H9 (cell line): ENCODE results near the gene TGM5. TPM values are rescaled to one million over a fixed set of nuclear protein-coding genes. Genes with fewer than 3 reads are reported as not detected.

Experiments used
- DNase-seq: peaks from one replicate; pipeline ENCODE4 v3.0.0-alpha.2; 2017
- H2AFZ ChIP-seq: one replicate; pipeline ENCODE4 v1.6.1; 2013; ENCODE audit warnings: mild to moderate bottlenecking, low read length, control low read depth, moderate library complexity
- H2AK5ac ChIP-seq: 2 replicates; pipeline ENCODE4 v1.6.1; 2013; ENCODE audit warnings: low read length, control low read depth, mixed read lengths; ENCODE audit not compliant: insufficient read length
- H2BK120ac ChIP-seq: one replicate; pipeline ENCODE4 v1.6.1; 2013; ENCODE audit warnings: low read depth, mild to moderate bottlenecking, low read length, control low read depth, inconsistent platforms; ENCODE audit not compliant: poor library complexity, severe bottlenecking
- H2BK12ac ChIP-seq: 2 replicates; pipeline ENCODE4 v1.6.1; 2013; ENCODE audit warnings: low read length, control low read depth, mixed read lengths, low read depth; ENCODE audit not compliant: insufficient read length
- H2BK15ac ChIP-seq: 2 replicates; pipeline ENCODE4 v1.6.1; 2013; ENCODE audit warnings: low read depth, low read length, control low read depth
- H2BK20ac ChIP-seq: one replicate; pipeline ENCODE4 v1.6.1; 2013; ENCODE audit warnings: low read depth, mild to moderate bottlenecking, low read length, control low read depth, inconsistent platforms; ENCODE audit not compliant: poor library complexity, severe bottlenecking
- H2BK5ac ChIP-seq: 2 replicates; pipeline ENCODE4 v1.6.1; 2013; ENCODE audit warnings: low read length, control low read depth, mixed read lengths; ENCODE audit not compliant: insufficient read length
- H3K14ac ChIP-seq: 2 replicates; pipeline ENCODE4 v1.6.1; 2013; ENCODE audit warnings: low read length, control low read depth; ENCODE audit not compliant: insufficient read depth
- H3K18ac ChIP-seq: 2 replicates; pipeline ENCODE4 v1.6.1; 2013; ENCODE audit warnings: low read depth, mild to moderate bottlenecking, mixed read lengths, low read length, control low read depth; ENCODE audit not compliant: insufficient read length
- H3K23ac ChIP-seq: 2 replicates; pipeline ENCODE4 v1.6.1; 2013; ENCODE audit warnings: low read length, control low read depth, mixed read lengths, low read depth; ENCODE audit not compliant: insufficient read length
- H3K23me2 ChIP-seq: 2 replicates; pipeline ENCODE4 v1.6.1; 2013; ENCODE audit warnings: low read depth, mild to moderate bottlenecking, mixed read lengths, low read length, control low read depth; ENCODE audit not compliant: insufficient read length, poor library complexity, severe bottlenecking
- H3K27ac ChIP-seq: 2 replicates; pipeline ENCODE4 v1.5.1; 2013; ENCODE audit warnings: low read length, control low read depth, mixed read lengths, low read depth; ENCODE audit not compliant: insufficient read length
- H3K27me3 ChIP-seq: 2 replicates; pipeline ENCODE4 v1.6.1; 2013; ENCODE audit warnings: low read length, control low read depth, inconsistent platforms; ENCODE audit not compliant: insufficient read depth
- H3K4ac ChIP-seq: 2 replicates; pipeline ENCODE4 v1.6.1; 2013; ENCODE audit warnings: low read depth, mild to moderate bottlenecking, control low read depth, inconsistent platforms, low read length, moderate library complexity
- H3K4me1 ChIP-seq: 2 replicates; pipeline ENCODE4 v1.6.1; 2013; ENCODE audit warnings: low read length, control low read depth, inconsistent platforms; ENCODE audit not compliant: insufficient read depth
- H3K4me2 ChIP-seq: 2 replicates; pipeline ENCODE4 v1.6.1; 2013; ENCODE audit warnings: low read length, control low read depth, mixed read lengths; ENCODE audit not compliant: insufficient read length, insufficient read depth
- H3K56ac ChIP-seq: 2 replicates; pipeline ENCODE4 v1.6.1; 2013; ENCODE audit warnings: low read depth, mild to moderate bottlenecking, mixed read lengths, low read length, control low read depth; ENCODE audit not compliant: insufficient read length
- H3K79me1 ChIP-seq: 2 replicates; pipeline ENCODE4 v1.6.1; 2013; ENCODE audit warnings: low read depth, mild to moderate bottlenecking, moderate library complexity, low read length, control low read depth, inconsistent platforms; ENCODE audit not compliant: insufficient read depth, poor library complexity, severe bottlenecking
- H3K79me2 ChIP-seq: 2 replicates; pipeline ENCODE4 v1.6.1; 2013; ENCODE audit warnings: low read length, control low read depth, inconsistent platforms; ENCODE audit not compliant: insufficient read depth
- H3K9ac ChIP-seq: 2 replicates; pipeline ENCODE4 v1.6.1; 2013; ENCODE audit warnings: low read length, control low read depth, mixed read lengths; ENCODE audit not compliant: insufficient read length; ENCODE audit errors: extremely low read depth
- H3K9me3 ChIP-seq: one replicate; pipeline ENCODE4 v1.6.1; 2013; ENCODE audit warnings: low read depth, low read length, inconsistent platforms; ENCODE audit not compliant: control insufficient read depth
- H3T11ph ChIP-seq: one replicate; pipeline ENCODE4 v1.6.1; 2013; ENCODE audit warnings: mild to moderate bottlenecking, low read length, control low read depth, inconsistent platforms
- H4K20me1 ChIP-seq: one replicate; pipeline ENCODE4 v1.6.1; 2013; ENCODE audit not compliant: control insufficient read depth, insufficient read length, insufficient read depth
- H4K5ac ChIP-seq: 2 replicates; pipeline ENCODE4 v1.6.1; 2013; ENCODE audit warnings: low read depth, mild to moderate bottlenecking, mixed read lengths, low read length, control low read depth; ENCODE audit not compliant: insufficient read length
- H4K8ac ChIP-seq: replicated peaks from 2 replicates; pipeline ENCODE4 v1.6.1; 2013; ENCODE audit warnings: low read length, control low read depth, mixed read lengths, low read depth; ENCODE audit not compliant: insufficient read length
- H4K91ac ChIP-seq: 2 replicates; pipeline ENCODE4 v1.6.1; 2013; ENCODE audit warnings: low read depth, mild to moderate bottlenecking, moderate library complexity, mixed read lengths, low read length, control low read depth; ENCODE audit not compliant: insufficient read length
- H3K27ac Mint-ChIP-seq, 3 experiments: 2 replicates in 2 of 3; 3 replicates in 1 of 3; pipeline ENCODE4 v1.8.0; 2020 to 2021; ENCODE audit warnings: mixed read lengths in 3 of 3, mild to moderate bottlenecking in 1 of 3, moderate library complexity in 1 of 3
- H3K27me3 Mint-ChIP-seq: 2 replicates; pipeline ENCODE4 v1.8.0; 2021; ENCODE audit warnings: low read depth, mild to moderate bottlenecking, moderate library complexity, mixed read lengths
- H3K36me3 Mint-ChIP-seq, 3 experiments: 2 replicates in 2 of 3; 3 replicates in 1 of 3; pipeline ENCODE4 v1.8.0; 2020 to 2021; ENCODE audit warnings: low read depth in 3 of 3, mixed read lengths in 3 of 3; ENCODE audit not compliant: insufficient read depth in 1 of 3
- H3K4me1 Mint-ChIP-seq, 2 experiments: 2 replicates each; pipeline ENCODE4 v1.8.0; 2020; ENCODE audit warnings: mixed read lengths in 2 of 2
- H3K4me3 Mint-ChIP-seq, 2 experiments: 2 replicates in 1 of 2; 3 replicates in 1 of 2; pipeline ENCODE4 v1.8.0; 2020 to 2021; ENCODE audit warnings: mild to moderate bottlenecking in 2 of 2, mixed read lengths in 2 of 2, moderate library complexity in 1 of 2
- H3K9me3 Mint-ChIP-seq, 2 experiments: 2 replicates in 1 of 2; 3 replicates in 1 of 2; pipeline ENCODE4 v1.8.0; 2020; ENCODE audit warnings: mild to moderate bottlenecking in 2 of 2, mixed read lengths in 2 of 2, moderate library complexity in 1 of 2
- WGBS: extraction: QIAGEN DNeasy Blood & Tissue Kit; methylation state at CpG from one replicate; pipeline ENCODE4 v1.1.7; 2013; ENCODE audit warnings: missing lambda C conversion rate, low lambda C conversion rate, mixed read lengths; ENCODE audit not compliant: insufficient read length; ENCODE audit errors: extremely low coverage; 5-methylcytosine and 5-hydroxymethylcytosine counted together
- total RNA-seq: library from RNA; stranded (reverse); gene quantifications from 2 replicates; pipeline ENCODE4 v1.2.1, GENCODE V29; 2021
- TF ChIP-seq, protein P1 (sequence below): fragments of 200-600 bp; sonication (generic); conservative IDR thresholded peaks from 3 replicates; pipeline ENCODE4 v1.8.0; 2021; ENCODE audit warnings: antibody characterized with exemption, mild to moderate bottlenecking

Gene TGM5
- total RNA-seq, 1 experiment from 2014 or later, result not detected

- Mint-ChIP-seq H3K4me3 (no peak overlapping the region), H3K27ac (peak overlapping the region in 1 of 3 experiments; percentile 26; a peak in 2 of 7 replicates)
- no CpG with 5 or more reads among the region's 8 CpGs for WGBS
Observed at GRCh38 chr15:43214169-43214568, 52.6 kb downstream of the TGM5 start.

More at GRCh38 chr15:43214169-43214568, 52.6 kb downstream of the TGM5 start:
- Histone ChIP-seq H2BK15ac (no peak overlapping the region), H3K23ac (no peak overlapping the region), H3K27ac (no peak overlapping the region), H3K27me3 (no peaks in the 10 kb centered on the region), H3K14ac (no peak overlapping the region), H2BK20ac (no peak overlapping the region), H3K9me3 (no peaks in the 10 kb centered on the region), H4K8ac (no peak overlapping the region), H2BK5ac (no peak overlapping the region), H2BK120ac (no peak overlapping the region), H3K79me2 (no peaks in the 10 kb centered on the region), H3K4me2 (no peak overlapping the region), H3K9ac (no peak overlapping the region), H3K18ac (no peak overlapping the region), H3K4me1 (no peaks in the 10 kb centered on the region), H4K20me1 (no peaks in the 10 kb centered on the region), H2AK5ac (no peak overlapping the region), H3T11ph (no peak overlapping the region), H3K79me1 (no peaks in the 10 kb centered on the region), H4K91ac (no peak overlapping the region), H3K56ac (no peak overlapping the region), H3K23me2 (no peaks in the 10 kb centered on the region), H2AFZ (no peak overlapping the region), H3K4ac (no peak overlapping the region), H2BK12ac (no peak overlapping the region), H4K5ac (no peak overlapping the region)
- Mint-ChIP-seq H3K4me1 (peaks cover 9 to 15% of the 10 kb centered on the region in 2 experiments), H3K27me3 (peaks cover 4% of the 10 kb centered on the region), H3K36me3 (no peaks in the 10 kb centered on the region), H3K9me3 (no peaks in the 10 kb centered on the region)
- TF ChIP-seq, protein P1, sequence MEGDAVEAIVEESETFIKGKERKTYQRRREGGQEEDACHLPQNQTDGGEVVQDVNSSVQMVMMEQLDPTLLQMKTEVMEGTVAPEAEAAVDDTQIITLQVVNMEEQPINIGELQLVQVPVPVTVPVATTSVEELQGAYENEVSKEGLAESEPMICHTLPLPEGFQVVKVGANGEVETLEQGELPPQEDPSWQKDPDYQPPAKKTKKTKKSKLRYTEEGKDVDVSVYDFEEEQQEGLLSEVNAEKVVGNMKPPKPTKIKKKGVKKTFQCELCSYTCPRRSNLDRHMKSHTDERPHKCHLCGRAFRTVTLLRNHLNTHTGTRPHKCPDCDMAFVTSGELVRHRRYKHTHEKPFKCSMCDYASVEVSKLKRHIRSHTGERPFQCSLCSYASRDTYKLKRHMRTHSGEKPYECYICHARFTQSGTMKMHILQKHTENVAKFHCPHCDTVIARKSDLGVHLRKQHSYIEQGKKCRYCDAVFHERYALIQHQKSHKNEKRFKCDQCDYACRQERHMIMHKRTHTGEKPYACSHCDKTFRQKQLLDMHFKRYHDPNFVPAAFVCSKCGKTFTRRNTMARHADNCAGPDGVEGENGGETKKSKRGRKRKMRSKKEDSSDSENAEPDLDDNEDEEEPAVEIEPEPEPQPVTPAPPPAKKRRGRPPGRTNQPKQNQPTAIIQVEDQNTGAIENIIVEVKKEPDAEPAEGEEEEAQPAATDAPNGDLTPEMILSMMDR, result no peak
- DNase-seq, result no peak
